ENCODE results near the gene RAD51B.

RAD51B gene

DNA sequence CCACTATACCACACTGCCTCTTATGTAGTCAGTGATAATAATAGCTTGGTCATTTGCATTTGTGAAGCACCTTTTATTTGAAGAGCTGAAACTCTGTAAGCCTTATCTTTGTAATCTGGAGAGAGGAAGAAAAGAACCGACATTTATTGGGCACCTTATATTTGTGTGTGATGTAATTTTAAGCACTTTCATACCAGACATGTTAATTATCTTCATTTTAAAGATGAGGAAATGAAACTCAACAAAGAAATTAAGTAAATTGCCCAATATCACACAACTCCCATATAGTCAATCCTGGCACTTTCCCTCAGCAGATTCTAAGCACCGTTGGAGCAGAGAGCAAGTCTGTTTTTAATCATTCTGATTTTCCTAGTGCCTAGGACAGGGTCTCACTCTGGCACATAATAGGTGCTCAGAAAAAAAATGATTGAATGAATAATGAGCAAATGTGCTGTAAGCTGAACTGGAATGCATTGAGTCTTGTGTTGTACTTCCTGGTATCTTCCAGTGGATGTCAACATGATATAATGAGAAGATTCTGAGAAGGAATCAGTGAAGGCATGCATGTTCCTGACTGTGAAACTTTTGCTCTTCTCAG, 554.4 kb downstream of the RAD51B start:
- TF ChIP-seq, protein P1, sequence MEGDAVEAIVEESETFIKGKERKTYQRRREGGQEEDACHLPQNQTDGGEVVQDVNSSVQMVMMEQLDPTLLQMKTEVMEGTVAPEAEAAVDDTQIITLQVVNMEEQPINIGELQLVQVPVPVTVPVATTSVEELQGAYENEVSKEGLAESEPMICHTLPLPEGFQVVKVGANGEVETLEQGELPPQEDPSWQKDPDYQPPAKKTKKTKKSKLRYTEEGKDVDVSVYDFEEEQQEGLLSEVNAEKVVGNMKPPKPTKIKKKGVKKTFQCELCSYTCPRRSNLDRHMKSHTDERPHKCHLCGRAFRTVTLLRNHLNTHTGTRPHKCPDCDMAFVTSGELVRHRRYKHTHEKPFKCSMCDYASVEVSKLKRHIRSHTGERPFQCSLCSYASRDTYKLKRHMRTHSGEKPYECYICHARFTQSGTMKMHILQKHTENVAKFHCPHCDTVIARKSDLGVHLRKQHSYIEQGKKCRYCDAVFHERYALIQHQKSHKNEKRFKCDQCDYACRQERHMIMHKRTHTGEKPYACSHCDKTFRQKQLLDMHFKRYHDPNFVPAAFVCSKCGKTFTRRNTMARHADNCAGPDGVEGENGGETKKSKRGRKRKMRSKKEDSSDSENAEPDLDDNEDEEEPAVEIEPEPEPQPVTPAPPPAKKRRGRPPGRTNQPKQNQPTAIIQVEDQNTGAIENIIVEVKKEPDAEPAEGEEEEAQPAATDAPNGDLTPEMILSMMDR (IDR thresholded peaks at IDR 0.05; ENCODE audit: insufficient read depth, missing control alignments) = no peak
- DNase-seq (ENCODE audit: insufficient read length, low spot score) = no peak
- no peak for FAIRE-seq

DNA sequence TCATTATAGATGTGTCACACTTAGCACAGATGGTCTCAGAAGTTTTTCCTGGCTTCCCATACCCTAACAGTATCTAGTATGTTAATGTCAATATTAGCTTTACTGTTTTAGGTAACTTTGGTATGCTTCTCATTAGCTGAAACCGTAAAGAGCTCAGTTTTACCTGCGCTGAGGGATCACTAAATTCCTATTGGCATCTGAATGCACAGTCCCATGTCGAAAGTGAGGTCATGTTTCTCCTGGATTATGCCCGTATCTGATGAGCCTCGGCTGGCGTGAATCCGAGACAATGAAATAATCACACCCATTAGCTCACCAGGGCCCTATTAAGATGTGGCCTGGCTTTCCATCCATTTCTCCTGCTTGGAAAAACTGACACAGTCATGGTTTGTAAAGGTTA, 555.1 kb downstream of the RAD51B start:
- FAIRE-seq (no peak), DNase-seq (ENCODE audit: insufficient read length, low spot score) (no peak)
- TF ChIP-seq, protein P1 (IDR thresholded peaks at IDR 0.05; ENCODE audit: insufficient read depth, missing control alignments) = no peak

DNA sequence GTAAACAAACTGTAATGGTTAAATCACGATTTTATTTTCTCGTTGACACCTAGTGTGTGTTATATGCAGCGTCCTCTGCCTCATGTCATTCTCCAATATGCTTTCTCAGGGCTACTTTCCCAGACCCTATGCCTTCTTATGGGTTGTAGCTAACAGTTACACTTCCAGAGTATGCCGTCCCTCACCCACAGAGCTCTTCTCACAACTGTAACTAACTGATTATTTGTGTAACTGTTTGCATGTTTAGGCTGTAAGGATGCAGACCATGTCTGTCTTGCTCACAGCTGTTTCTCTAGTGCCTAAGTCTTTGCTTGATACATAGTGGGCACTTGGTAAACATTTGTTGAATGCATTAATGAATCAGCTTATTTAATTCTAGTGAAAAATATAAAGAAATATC, 555.8 kb downstream of the RAD51B start:
- FAIRE-seq (no peak), DNase-seq (ENCODE audit: insufficient read length, low spot score) (no peak)
- TF ChIP-seq, protein P1 (IDR thresholded peaks at IDR 0.05; ENCODE audit: insufficient read depth, missing control alignments) = no peak

- no peak for FAIRE-seq
- TF ChIP-seq, protein P1 (IDR thresholded peaks at IDR 0.05; ENCODE audit: insufficient read depth, missing control alignments) = no peak
- DNase-seq (ENCODE audit: insufficient read length, low spot score) = no peak
These were observed 556.6 kb downstream of the RAD51B start for GRCh38 chr14:68376067-68376779.

DNA sequence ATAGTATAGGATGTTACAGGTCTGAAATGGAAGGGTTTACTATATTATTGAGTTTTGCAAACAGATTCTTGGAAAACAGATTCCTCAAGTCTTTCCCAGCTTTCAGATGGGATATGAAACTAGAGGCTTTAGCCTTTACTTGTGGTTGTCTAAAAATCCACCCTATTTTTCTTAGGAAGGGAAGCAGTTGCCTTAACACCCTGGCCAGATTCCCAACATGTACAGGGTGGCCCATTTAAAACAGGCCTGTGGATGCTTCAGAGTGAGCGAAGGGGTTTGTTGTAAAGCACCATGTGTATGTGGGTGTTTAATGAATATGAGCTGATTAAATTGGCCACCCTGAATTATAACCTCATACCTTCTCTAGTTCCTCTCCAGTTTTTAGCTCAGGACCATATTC, 557.4 kb downstream of the RAD51B start:
- TF ChIP-seq, protein P1 (IDR thresholded peaks at IDR 0.05; ENCODE audit: insufficient read depth, missing control alignments) = no peak
- FAIRE-seq = no peak
- no peak for DNase-seq (ENCODE audit: insufficient read length, low spot score)

GRCh38 chr14:68377459-68377858, 557.9 kb downstream of the RAD51B start:
- FAIRE-seq (no peak), DNase-seq (ENCODE audit: insufficient read length, low spot score) (no peak)
- TF ChIP-seq, protein P1 (IDR thresholded peaks at IDR 0.05; ENCODE audit: insufficient read depth, missing control alignments) = no peak
